HG02840 (cell line): ENCODE data around the gene OVOL1.
"Not testable (repeated sequence)": the region's sequence is repeated elsewhere in the genome, so short reads cannot be mapped to it uniquely, and the experiment has no call there.

Experiments
- ATAC-seq: cut with Tn5 transposase; IDR thresholded peaks from one replicate; pipeline ENCODE4 v1.9.1; 2021; ENCODE audit warnings: mild to moderate bottlenecking, moderate library complexity, moderate number of reproducible peaks; ENCODE audit not compliant: unreplicated experiment, low FRiP score

OVOL1 gene

GRCh38 chr11:65786786-65787636 is at the start of gene OVOL1:
Gene OVOL1, plus strand, starts transcription at chr11:65787063. Its CDS starts 311 bp downstream, at chr11:65787374.
- no peak for ATAC-seq

- ATAC-seq = no peak
Measured at GRCh38 chr11:65739022-65739421, 47.8 kb upstream of the OVOL1 start.

DNA sequence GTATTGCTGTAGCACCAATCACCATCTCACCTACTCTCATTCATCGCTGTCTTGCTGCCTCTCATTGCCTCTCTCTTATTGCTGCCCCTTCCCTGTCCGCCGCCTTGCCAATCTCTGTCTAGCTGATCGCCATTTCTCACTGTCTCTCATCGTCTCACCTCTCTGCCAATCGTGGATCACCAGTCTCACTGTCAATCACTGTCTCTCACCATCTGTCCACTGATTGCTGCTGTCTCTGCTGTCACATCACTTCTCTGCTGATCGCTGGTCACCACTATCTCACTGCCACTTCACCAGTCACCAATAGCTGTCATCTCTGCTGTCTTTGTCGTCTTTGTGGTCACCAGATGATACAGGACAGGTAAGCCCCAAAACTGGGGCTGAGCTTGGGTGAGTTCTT is 45.7 kb upstream of the OVOL1 start:
- ATAC-seq = no peak

DNA sequence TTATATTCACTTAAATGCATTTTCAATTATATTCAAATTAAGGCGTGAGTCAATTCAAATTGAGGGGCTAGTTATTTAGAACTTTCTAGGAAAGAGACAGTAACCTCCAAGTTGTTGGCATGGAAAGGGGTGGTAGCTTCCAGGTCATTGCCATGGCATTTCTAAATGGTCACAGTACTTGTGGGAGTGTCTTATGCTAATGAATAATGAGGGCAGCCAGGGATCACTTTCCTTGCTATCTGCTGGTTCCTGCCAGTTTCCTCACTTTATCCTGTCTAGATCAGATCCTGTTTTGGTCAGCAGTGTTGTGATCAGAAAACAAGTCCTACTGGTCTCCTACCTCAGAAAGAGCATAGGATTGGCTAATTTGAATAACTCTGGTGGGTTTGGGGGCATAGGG is 44.5 kb upstream of the OVOL1 start:
- ATAC-seq = no peak

- ATAC-seq = no peak
Measured at GRCh38 chr11:65743681-65744025, 43.2 kb upstream of the OVOL1 start.

- no peak for ATAC-seq
Measured at GRCh38 chr11:65744026-65744698, 42.7 kb upstream of the OVOL1 start.

DNA sequence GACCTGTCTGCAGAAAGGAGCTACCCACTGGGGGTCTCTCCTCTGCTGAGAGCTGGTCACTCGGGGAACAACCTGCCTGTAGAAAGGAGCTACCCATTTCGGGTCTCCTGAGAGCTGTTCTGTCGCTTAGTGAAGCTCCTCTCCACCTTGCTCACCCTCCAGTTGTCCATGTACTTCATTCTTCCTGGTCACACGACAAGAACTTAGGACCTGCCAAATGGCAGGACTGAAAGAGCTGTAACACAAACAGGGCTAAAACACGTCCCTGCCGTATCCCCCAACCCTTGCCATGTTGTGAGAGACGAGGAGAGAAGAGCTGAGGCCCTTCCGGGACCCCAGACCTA is 42.2 kb upstream of the OVOL1 start:
- ATAC-seq = no peak

- no peak for ATAC-seq
Measured at GRCh38 chr11:65745049-65745448, 41.8 kb upstream of the OVOL1 start.

GRCh38 chr11:65762169-65762568 is 24.7 kb upstream of the OVOL1 start:
- ATAC-seq = not testable (repeated sequence)

GRCh38 chr11:65762816-65763215 is 24.0 kb upstream of the OVOL1 start:
- ATAC-seq = not testable (repeated sequence)

DNA sequence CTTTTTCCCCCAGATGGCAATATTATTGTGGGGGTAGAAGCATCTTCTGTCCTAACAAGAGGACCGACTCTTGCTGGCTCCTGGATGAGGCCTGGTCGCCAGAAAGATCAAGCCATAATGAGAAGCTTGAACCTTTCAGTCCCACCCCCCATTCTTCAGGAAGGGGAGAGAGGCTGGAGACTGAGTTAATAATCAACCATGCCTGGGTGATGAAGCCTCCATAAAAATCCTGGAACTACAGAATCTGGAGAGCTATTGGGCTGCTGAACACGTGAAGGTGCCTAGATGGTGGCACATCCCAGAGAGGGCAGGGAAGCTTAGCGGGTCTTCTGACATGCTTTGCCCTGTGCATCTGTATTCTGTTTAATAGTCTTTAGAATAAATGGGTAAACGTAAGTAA is 22.4 kb upstream of the OVOL1 start:
- no peak for ATAC-seq

- ATAC-seq = no peak
Measured at GRCh38 chr11:65766535-65766934, 20.3 kb upstream of the OVOL1 start.

DNA sequence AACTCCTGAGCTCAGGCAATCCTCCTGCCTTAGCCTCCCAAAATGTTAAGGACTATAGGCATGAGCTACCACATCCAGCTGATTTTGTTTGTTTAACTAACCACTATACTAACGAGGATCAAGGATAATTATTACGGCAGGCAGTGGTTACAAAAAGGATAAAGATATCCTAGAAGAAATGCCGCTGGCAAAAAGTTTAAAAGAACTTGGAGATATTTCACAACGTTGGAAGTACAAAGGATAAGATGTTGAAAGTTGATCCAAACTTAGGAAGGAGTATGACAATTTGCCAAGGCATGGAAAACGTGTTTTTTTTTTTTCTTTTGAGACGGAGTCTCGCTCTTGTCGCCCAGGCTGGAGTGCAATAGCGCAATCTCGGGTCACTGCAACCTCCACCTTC is 19.5 kb upstream of the OVOL1 start:
- ATAC-seq = no peak

DNA sequence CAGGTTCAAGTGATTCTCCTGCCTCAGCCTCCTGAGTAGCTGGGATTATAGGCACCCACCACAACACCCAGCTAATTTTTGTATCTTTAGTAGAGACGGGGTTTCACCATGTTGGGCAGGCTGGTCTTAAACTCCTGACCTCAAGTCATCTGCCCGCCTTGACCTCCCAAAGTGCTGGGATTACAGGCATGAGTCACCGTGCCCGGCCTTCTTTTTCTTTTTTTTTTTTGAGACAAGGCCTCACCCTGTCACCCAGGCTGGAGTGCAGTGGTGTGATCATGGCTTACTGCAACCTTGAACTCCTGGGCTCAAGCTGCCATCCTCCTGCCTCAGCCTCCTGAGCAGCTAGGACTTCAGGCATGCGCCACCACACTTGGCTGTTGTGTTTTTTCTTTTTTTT is 19.1 kb upstream of the OVOL1 start:
- not testable (repeated sequence) for ATAC-seq

DNA sequence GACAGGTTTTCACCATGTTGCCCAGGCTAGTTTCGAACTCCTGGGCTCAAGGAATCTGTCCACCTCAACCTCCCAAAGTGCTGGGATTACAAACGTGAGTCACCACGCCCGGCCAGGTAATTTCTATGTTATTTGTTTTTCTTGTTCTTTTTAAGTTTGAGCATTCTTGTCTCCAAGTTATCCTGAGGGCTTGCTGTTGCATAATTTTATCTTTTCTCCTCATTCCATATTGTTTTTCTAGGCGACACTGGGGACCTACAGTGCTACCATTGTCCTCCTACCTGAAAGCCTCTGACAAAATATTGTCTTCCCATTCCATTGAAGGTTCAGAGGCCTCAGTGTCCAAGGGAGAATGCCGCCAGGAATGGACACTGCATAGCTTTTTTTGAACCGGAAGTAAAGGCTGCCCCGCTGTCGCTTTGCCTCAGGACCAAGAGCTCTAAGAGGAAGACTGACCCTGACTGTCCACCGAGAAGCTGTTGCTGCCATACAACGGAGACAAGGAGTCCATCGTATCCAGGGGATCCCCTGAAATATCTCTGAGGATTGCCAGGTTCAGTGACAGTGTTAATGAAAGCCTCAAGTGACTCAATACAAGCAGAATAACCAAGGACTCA is 15.8 kb upstream of the OVOL1 start:
- no peak for ATAC-seq

GRCh38 chr11:65771589-65772112 is 15.2 kb upstream of the OVOL1 start:
- no peak for ATAC-seq

DNA sequence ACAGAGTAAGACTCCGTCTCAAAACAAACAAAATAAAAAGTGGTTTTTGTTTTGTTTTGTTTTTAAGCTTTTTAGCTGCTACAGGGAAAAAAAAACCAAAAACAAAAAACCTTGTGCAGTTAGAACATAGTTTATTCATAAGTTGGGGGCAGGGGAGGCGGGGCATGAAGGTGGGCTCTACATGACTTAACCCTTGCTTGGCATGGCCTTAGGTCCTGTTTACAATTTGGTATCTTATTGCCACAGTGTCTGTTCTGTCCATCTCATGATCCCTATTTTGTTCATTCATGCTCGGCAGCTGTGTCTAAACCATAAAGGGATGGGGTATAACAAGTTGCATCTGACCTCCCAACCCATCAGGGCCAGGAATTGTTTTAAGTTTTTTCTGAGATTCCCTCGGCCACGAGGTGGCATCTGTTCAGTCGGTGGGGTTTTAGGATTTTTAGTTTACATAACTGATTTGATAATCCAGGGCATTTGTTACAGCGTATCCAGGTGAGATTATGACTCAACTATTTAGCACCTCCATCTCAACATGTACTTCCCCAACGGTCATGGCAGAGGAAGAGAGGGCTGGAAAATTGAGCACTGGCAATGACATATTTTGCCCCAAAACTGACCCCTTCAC is 13.0 kb upstream of the OVOL1 start:
- no peak for ATAC-seq

- ATAC-seq = no peak
Measured at GRCh38 chr11:65774525-65775306, 12.1 kb upstream of the OVOL1 start.

DNA sequence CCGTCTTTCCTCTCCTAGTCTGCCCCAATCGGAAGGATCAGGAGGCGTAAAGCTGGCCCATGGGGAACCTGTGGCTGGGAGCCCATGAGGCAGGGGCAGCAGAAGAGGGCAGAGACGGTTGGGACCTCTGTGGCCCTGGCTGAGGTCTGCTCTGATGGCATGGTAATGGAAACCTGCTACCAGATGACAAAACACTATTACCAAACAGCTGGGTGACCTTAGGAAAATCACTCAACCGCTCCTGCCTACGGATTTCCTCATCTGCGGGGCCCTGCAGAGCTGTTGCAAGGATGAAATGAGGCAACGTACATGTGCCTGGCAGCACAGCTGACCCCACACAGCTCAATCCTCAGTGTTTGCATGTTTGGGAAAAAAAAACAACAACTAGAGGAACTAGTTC is 10.7 kb upstream of the OVOL1 start:
- ATAC-seq = no peak

DNA sequence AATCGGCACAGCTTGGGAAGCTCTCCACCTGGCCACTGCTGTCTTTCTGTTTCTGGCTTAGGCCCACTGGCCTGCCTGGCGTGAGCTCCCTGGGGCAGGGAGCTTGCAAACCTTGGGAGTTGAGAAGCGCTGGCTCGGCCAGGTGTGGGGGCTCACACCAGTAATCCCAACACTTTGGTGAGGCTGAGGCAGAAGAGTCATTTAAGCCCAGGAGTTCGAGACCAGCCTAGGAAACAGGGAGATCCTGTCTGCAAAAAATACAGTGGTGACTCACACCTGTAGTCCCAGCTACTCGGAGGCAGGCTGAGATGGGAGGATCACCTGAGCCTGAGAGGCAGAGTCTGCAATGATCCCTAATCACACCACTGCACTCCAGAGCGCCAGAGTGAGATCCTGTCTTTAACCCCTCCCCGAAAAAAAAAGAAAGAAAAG is 10.1 kb upstream of the OVOL1 start:
- no peak for ATAC-seq
